Gastrocnemius medialis (tissue), 4 donors: Measurements from ENCODE around the gene VPS37C. TPM values are rescaled to one million over a fixed set of nuclear protein-coding genes. Genes with fewer than 3 reads are reported as not detected.
"Not testable (repeated sequence)": the region's sequence is repeated elsewhere in the genome, so short reads cannot be mapped to it uniquely, and the experiment has no call there.

Experiments used
- ATAC-seq, 2 donors: fragments of 150-250 bp; one replicate each; pipeline ENCODE4 v1.9.1; 2016
- DNase-seq, 2 donors: peaks; one replicate each; pipeline ENCODE4 v3.0.0-alpha.2; 2019
- H3K27ac ChIP-seq, 4 donors: fragments of 200-600 bp; sonication (generic); 1 replicate in 1 of 4; 2 replicates in 3 of 4; pipeline ENCODE4 v1.5.1; 2016 to 2018; ENCODE audit warnings: mild to moderate bottlenecking in 2 of 4, moderate library complexity in 1 of 4
- H3K27me3 ChIP-seq, 3 donors: fragments of 200-600 bp; sonication (generic) in 2 of 3; 1 replicate in 1 of 3; 2 replicates in 2 of 3; pipeline versions ENCODE4 v1.5.1 to v1.6.0; 2016 to 2019; ENCODE audit warnings: mild to moderate bottlenecking in 1 of 3, moderate library complexity in 1 of 3
- H3K36me3 ChIP-seq, 2 donors: fragments of 200-600 bp; sonication (generic) in 1 of 2; one replicate each; pipeline ENCODE4 v1.5.1; 2017 to 2018
- H3K4me1 ChIP-seq, 2 donors: fragments of 200-600 bp; sonication (generic) in 1 of 2; one replicate each; pipeline ENCODE4 v1.5.1; 2016 to 2017; ENCODE audit warnings: mild to moderate bottlenecking in 2 of 2
- H3K4me3 ChIP-seq, 4 donors: fragments of 200-600 bp; sonication (generic) in 3 of 4; 1 replicate in 1 of 4; 2 replicates in 3 of 4; pipeline ENCODE4 v1.5.1; 2016 to 2019; ENCODE audit warnings: mild to moderate bottlenecking in 2 of 4
- H3K9me3 ChIP-seq, 3 donors: fragments of 200-600 bp; sonication (generic) in 2 of 3; 1 replicate in 1 of 3; 2 replicates in 2 of 3; pipeline ENCODE4 v1.5.1; 2016 to 2019
- CTCF ChIP-seq, 5 experiments: fragments of 450-650 bp in 3 of 5; fragments of 200-600 bp in 2 of 5; sonication (generic) in 2 of 5; IDR thresholded peaks in 4 of 5; conservative IDR thresholded peaks in 1 of 5; 1 replicate in 4 of 5; 2 replicates in 1 of 5; pipeline ENCODE4 v1.5.1; 2016 to 2019; ENCODE audit warnings: antibody characterized with exemption in 5 of 5, mild to moderate bottlenecking in 3 of 5, moderate library complexity in 3 of 5
- POLR2A ChIP-seq, 2 donors: fragments of 450-650 bp; IDR thresholded peaks; one replicate each; pipeline ENCODE4 v1.6.1; 2017; ENCODE audit warnings: antibody characterized with exemption in 2 of 2, mild to moderate bottlenecking in 2 of 2, moderate library complexity in 2 of 2
- in situ Hi-C, 4 donors: fragments of 200-750 bp; cut with MboI; loops; one replicate each; pipeline versions ENCODE4 v1.15.0 to v1.8.0; 2017; ENCODE audit warnings: low sequenced_read_pairs in 4 of 4
- intact Hi-C: fragments of 100-400 bp; cut with DNase I; formaldehyde crosslinking; loops from one replicate; pipeline ENCODE4 v1.15.1; 2023; ENCODE audit warnings: low total_unique reads
- total RNA-seq, 4 donors: library from RNA; depleted of rRNA; stranded (reverse); fragments of >200 nt; gene quantifications; one replicate each; pipeline versions ENCODE4 v1.1.0 to v1.2.3, GENCODE V29; 2016

The VPS37C gene
- total RNA-seq, 4 donors from 2014 or later, result 17.7 to 27.1 (median 23.5) TPM

- peak in 1 of 2 donors; percentile 42 for DNase-seq
- Histone ChIP-seq H3K27me3 (peaks cover 0 to 4% (median 0%) of the 10 kb centered on the region in 3 donors), H3K9me3 (no peaks in the 10 kb centered on the region), H3K36me3 (no peaks in the 10 kb centered on the region), H3K4me1 (no peaks in the 10 kb centered on the region), H3K4me3 (no peak overlapping the region), H3K27ac (no peak overlapping the region)
- peak; percentile 65 to 87 (median 81) for TF ChIP-seq CTCF (IDR thresholded peaks at IDR 0.05 in 4 of 5, conservative IDR thresholded peaks at IDR 0.05 in 1 of 5)
- no peak for TF ChIP-seq POLR2A (IDR thresholded peaks at IDR 0.05)
- intact Hi-C loops, result loop anchor here (1.0 to 5.0 kb wide), 3 partner anchors 60 to 356 kb away; no protein-coding TSS in a partner anchor
- peak in 1 of 2 donors; percentile 64 for ATAC-seq
- in situ Hi-C loops, result loop anchor here in 3 of 4 donors (25.0 kb wide), 2 partner anchors 150 to 350 kb away; partner anchors contain the start of gene CCDC86 (in 3 of the 3)
Measured at GRCh38 chr11:61187505-61188130, 26.4 kb upstream of the VPS37C start.

DNA sequence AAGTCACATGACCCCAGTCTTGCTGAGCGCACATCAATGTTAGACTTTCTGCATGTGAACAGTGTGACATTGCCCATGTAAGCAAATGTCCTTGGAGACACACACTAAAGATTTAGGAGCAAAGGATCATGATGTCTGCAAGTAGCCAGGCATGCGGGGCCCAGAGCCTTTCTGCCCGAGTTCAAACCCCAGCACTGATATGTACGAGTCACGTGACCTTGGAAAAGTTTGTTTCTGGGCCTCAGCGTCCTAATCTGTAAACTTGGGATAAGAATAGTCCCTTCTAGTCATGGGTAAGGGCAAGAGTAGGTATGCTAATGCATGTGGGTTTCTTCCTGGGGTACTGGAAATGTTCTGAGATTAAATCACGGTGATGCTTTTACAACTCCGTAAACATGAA lies 25.3 kb upstream of the VPS37C start:
- TF ChIP-seq CTCF (IDR thresholded peaks at IDR 0.05 in 4 of 5, conservative IDR thresholded peaks at IDR 0.05 in 1 of 5), result no peak
- TF ChIP-seq POLR2A (IDR thresholded peaks at IDR 0.05), result no peak
- ATAC-seq (no peak), DNase-seq (no peak)
- H3K4me3 ChIP-seq, result no peak overlapping the region
- intact Hi-C loops (loop anchor here (5.0 kb wide), 1 partner anchor 59 kb away; no protein-coding TSS in a partner anchor), in situ Hi-C loops (loop anchor here in 3 of 4 donors (25.0 kb wide), 2 partner anchors 149 to 349 kb away; partner anchors contain the start of gene CCDC86 (in 3 of the 3))
- no peak overlapping the region for H3K27ac ChIP-seq
- no peaks in the 10 kb centered on the region for H3K9me3 ChIP-seq
- no peaks in the 10 kb centered on the region for H3K36me3 ChIP-seq
- H3K27me3 ChIP-seq, result peaks cover 0 to 4% (median 0%) of the 10 kb centered on the region in 3 donors
- H3K4me1 ChIP-seq, result no peaks in the 10 kb centered on the region

- ATAC-seq, result no peak
- H3K4me3 ChIP-seq, result no peak overlapping the region
- H3K9me3 ChIP-seq, result no peaks in the 10 kb centered on the region
- intact Hi-C loops, result no loop called here
- DNase-seq, result no peak
- no peaks in the 10 kb centered on the region for H3K36me3 ChIP-seq
- in situ Hi-C loops, result loop anchor here in 3 of 4 donors (25.0 kb wide), 2 partner anchors 146 to 346 kb away; partner anchors contain the start of gene CCDC86 (in 3 of the 3)
- no peak overlapping the region for H3K27ac ChIP-seq
- no peak for TF ChIP-seq POLR2A (IDR thresholded peaks at IDR 0.05)
- no peak for TF ChIP-seq CTCF (IDR thresholded peaks at IDR 0.05 in 4 of 5, conservative IDR thresholded peaks at IDR 0.05 in 1 of 5)
- H3K27me3 ChIP-seq, result no peaks in the 10 kb centered on the region
- H3K4me1 ChIP-seq, result no peaks in the 10 kb centered on the region
Measured at GRCh38 chr11:61183645-61184044, 22.4 kb upstream of the VPS37C start.

GRCh38 chr11:61181489-61181888 lies 20.3 kb upstream of the VPS37C start:
- in situ Hi-C loops (loop anchor here in 3 of 4 donors (25.0 kb wide), 2 partner anchors 144 to 344 kb away; partner anchors contain the start of gene CCDC86 (in 3 of the 3)), intact Hi-C loops (no loop called here)
- Histone ChIP-seq H3K9me3 (no peaks in the 10 kb centered on the region), H3K4me3 (no peak overlapping the region), H3K4me1 (no peaks in the 10 kb centered on the region), H3K36me3 (no peaks in the 10 kb centered on the region), H3K27ac (no peak overlapping the region), H3K27me3 (no peaks in the 10 kb centered on the region)
- DNase-seq, result no peak
- no peak for ATAC-seq
- TF ChIP-seq CTCF (IDR thresholded peaks at IDR 0.05 in 4 of 5, conservative IDR thresholded peaks at IDR 0.05 in 1 of 5) (no peak), POLR2A (IDR thresholded peaks at IDR 0.05) (no peak)

- in situ Hi-C loops, result loop anchor here in 3 of 4 donors (25.0 kb wide), 2 partner anchors 143 to 343 kb away; partner anchors contain the start of gene CCDC86 (in 3 of the 3)
- ATAC-seq, H3K27ac ChIP-seq, intact Hi-C loops, DNase-seq, H3K4me3 ChIP-seq, H3K27me3 ChIP-seq, H3K36me3 ChIP-seq, H3K9me3 ChIP-seq, H3K4me1 ChIP-seq: not testable (repeated sequence)
Measured at GRCh38 chr11:61180205-61180604, 19.0 kb upstream of the VPS37C start.
